ENCODE measurements around the gene PPM1D. TPM values are rescaled to one million over a fixed set of nuclear protein-coding genes. Genes with fewer than 3 reads are reported as not detected.
A peak's percentile ranks its signal among the peaks of the same experiment; 100 is the strongest.

PPM1D gene
- polyA plus RNA-seq, 1 of the 3 experiments (the other 2 are of a cell fraction): 8.8 TPM

GRCh38 chr17:60641810-60642220 is 41.8 kb downstream of the PPM1D start (continued):
- no peak for TF ChIP-seq RXRA (IDR thresholded peaks at IDR 0.05; ENCODE audit: borderline replicate concordance, low read depth)
- no peak for TF ChIP-seq EP300 (IDR thresholded peaks at IDR 0.05; ENCODE audit: borderline replicate concordance in 1 of 2, low read depth in 1 of 2, low read length in 1 of 2)
- TF ChIP-seq, protein P1, sequence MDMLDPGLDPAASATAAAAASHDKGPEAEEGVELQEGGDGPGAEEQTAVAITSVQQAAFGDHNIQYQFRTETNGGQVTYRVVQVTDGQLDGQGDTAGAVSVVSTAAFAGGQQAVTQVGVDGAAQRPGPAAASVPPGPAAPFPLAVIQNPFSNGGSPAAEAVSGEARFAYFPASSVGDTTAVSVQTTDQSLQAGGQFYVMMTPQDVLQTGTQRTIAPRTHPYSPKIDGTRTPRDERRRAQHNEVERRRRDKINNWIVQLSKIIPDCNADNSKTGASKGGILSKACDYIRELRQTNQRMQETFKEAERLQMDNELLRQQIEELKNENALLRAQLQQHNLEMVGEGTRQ (IDR thresholded peaks at IDR 0.05; ENCODE audit: borderline replicate concordance, low read depth, low read length): no peak
- no peak for TF ChIP-seq YY1 (IDR thresholded peaks at IDR 0.05; ENCODE audit: low read depth)
- no peak for TF ChIP-seq EZH2phosphoT487 (IDR thresholded peaks at IDR 0.05; ENCODE audit: borderline replicate concordance, low read depth)
- peak; percentile 68 for TF ChIP-seq CTCF (IDR thresholded peaks at IDR 0.05)

GRCh38 chr17:60645918-60646523 is 46.0 kb downstream of the PPM1D start:
- H3K9me2 ChIP-seq: no peaks in the 10 kb centered on the region; the same call in 1 of the 2 replicates
- TF ChIP-seq MEF2A (IDR thresholded peaks at IDR 0.05; ENCODE audit: borderline replicate concordance, low read depth) (no peak), ELF1 (IDR thresholded peaks at IDR 0.05) (no peak), TEAD4 (IDR thresholded peaks at IDR 0.05; ENCODE audit: borderline replicate concordance, insufficient read depth) (no peak)
- 96% methylated on average over 3 of the region's 3 CpGs for WGBS (ENCODE audit: low lambda C conversion rate)
- H3K79me2 ChIP-seq (ENCODE audit: insufficient read depth): peaks cover 69% of the 10 kb centered on the region
- peaks cover 0 to 3% of the 10 kb centered on the region in 2 experiments; a peak in 2 of 4 replicates for H3K4me1 ChIP-seq (ENCODE audit: control insufficient read depth in 1 of 2, insufficient read depth in 2 of 2, low read depth in 1 of 2, low read length in 1 of 2)
- peaks cover 15 to 49% of the 10 kb centered on the region in 2 experiments for H3K36me3 ChIP-seq (replicated peaks in 1 of 2; ENCODE audit: control insufficient read depth in 1 of 2, insufficient read depth in 2 of 2, low read length in 1 of 2)
- no peaks in the 10 kb centered on the region for H3K27me3 ChIP-seq (ENCODE audit: insufficient read depth)
- no peak overlapping the region for H3K4me3 ChIP-seq (ENCODE audit: low read depth in 2 of 2, low read length in 1 of 2)
- H2AFZ ChIP-seq (ENCODE audit: low read depth): no peak overlapping the region
- ChIA-PET CTCF (interaction anchor here (0.9 to 1.4 kb wide), 5 partner anchors 8 to 225 kb away, joined by 3 to 7 read pairs (median 4); no protein-coding TSS in a partner anchor), POLR2A (no interaction called here)
- no peak overlapping the region for H3K4me2 ChIP-seq
- peak; percentile 34 for DNase-seq
- peaks cover 14% of the 10 kb centered on the region for H3F3A ChIP-seq (replicated peaks; ENCODE audit: insufficient read depth)
- H3K27ac ChIP-seq (ENCODE audit: low read depth in 2 of 2, low read length in 1 of 2): peak overlapping the region in 1 of 2 experiments; percentile 56; a peak in 1 of 4 replicates
- no peak overlapping the region for H3K9ac ChIP-seq
- H3K9me3 ChIP-seq: no peaks in the 10 kb centered on the region
- H4K20me1 ChIP-seq (ENCODE audit: insufficient read depth): peaks cover 17% of the 10 kb centered on the region

GRCh38 chr17:60646701-60647100 is 46.7 kb downstream of the PPM1D start:
- peaks cover 10% of the 10 kb centered on the region for H4K20me1 ChIP-seq (ENCODE audit: insufficient read depth)
- H3K36me3 ChIP-seq (replicated peaks in 1 of 2; ENCODE audit: control insufficient read depth in 1 of 2, insufficient read depth in 2 of 2, low read length in 1 of 2): peaks cover 16 to 49% of the 10 kb centered on the region in 2 experiments
- H3K9me3 ChIP-seq: no peaks in the 10 kb centered on the region
- H3K9ac ChIP-seq: no peak overlapping the region
- H3K4me1 ChIP-seq (ENCODE audit: control insufficient read depth in 1 of 2, insufficient read depth in 2 of 2, low read depth in 1 of 2, low read length in 1 of 2): peaks cover 0 to 3% of the 10 kb centered on the region in 2 experiments; a peak in 2 of 4 replicates
- CTCF ChIA-PET: interaction anchor here (0.6 to 1.1 kb wide), 5 partner anchors 9 to 551 kb away, joined by 3 to 7 read pairs (median 4); no protein-coding TSS in a partner anchor
- no peak for DNase-seq
- H3K9me2 ChIP-seq: no peaks in the 10 kb centered on the region; the same call in 1 of the 2 replicates
- H3K27ac ChIP-seq (ENCODE audit: low read depth in 2 of 2, low read length in 1 of 2): peak overlapping the region in 1 of 2 experiments; percentile 56; a peak in 1 of 4 replicates
- H3K27me3 ChIP-seq (ENCODE audit: insufficient read depth): no peaks in the 10 kb centered on the region
- WGBS (ENCODE audit: low lambda C conversion rate): 86% methylated on average over 3 of the region's 3 CpGs
- H3K4me3 ChIP-seq (ENCODE audit: low read depth in 2 of 2, low read length in 1 of 2): no peak overlapping the region
- peaks cover 7% of the 10 kb centered on the region for H3F3A ChIP-seq (replicated peaks; ENCODE audit: insufficient read depth)
- H3K79me2 ChIP-seq (ENCODE audit: insufficient read depth): peaks cover 68% of the 10 kb centered on the region
- TF ChIP-seq TAF1 (IDR thresholded peaks at IDR 0.05; ENCODE audit: borderline replicate concordance, low read depth, low read length) (no peak), EZH2phosphoT487 (IDR thresholded peaks at IDR 0.05; ENCODE audit: borderline replicate concordance, low read depth) (no peak), MAX (IDR thresholded peaks at IDR 0.05; ENCODE audit: low read depth) (no peak), FOSL2 (IDR thresholded peaks at IDR 0.05; ENCODE audit: borderline replicate concordance, low read depth) (no peak), SMC3 (IDR thresholded peaks at IDR 0.05; ENCODE audit: low read depth, low read length) (no peak), RFX5 (IDR thresholded peaks at IDR 0.05; ENCODE audit: low read length) (no peak), FOXJ3 (CRISPR knock-in tag; IDR thresholded peaks at IDR 0.05) (no peak), RCOR1 (IDR thresholded peaks at IDR 0.05; ENCODE audit: low read length) (no peak), YY1 (IDR thresholded peaks at IDR 0.05; ENCODE audit: low read depth) (no peak), CHD2 (IDR thresholded peaks at IDR 0.05; ENCODE audit: low read length, partially characterized antibody) (no peak), NFIC (IDR thresholded peaks at IDR 0.05; ENCODE audit: borderline replicate concordance) (no peak), TEAD4 (IDR thresholded peaks at IDR 0.05; ENCODE audit: borderline replicate concordance, insufficient read depth) (no peak), TCF12 (IDR thresholded peaks at IDR 0.05) (no peak)
- TF ChIP-seq, protein P2, sequence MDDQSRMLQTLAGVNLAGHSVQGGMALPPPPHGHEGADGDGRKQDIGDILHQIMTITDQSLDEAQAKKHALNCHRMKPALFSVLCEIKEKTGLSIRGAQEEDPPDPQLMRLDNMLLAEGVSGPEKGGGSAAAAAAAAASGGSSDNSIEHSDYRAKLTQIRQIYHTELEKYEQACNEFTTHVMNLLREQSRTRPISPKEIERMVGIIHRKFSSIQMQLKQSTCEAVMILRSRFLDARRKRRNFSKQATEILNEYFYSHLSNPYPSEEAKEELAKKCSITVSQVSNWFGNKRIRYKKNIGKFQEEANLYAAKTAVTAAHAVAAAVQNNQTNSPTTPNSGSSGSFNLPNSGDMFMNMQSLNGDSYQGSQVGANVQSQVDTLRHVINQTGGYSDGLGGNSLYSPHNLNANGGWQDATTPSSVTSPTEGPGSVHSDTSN (IDR thresholded peaks at IDR 0.05): no peak
- H3K4me2 ChIP-seq: no peak overlapping the region
- POLR2A ChIA-PET: no interaction called here
- no peak overlapping the region for H2AFZ ChIP-seq (ENCODE audit: low read depth)

Data from SK-N-SH (cell line).